Right lobe of liver (tissue), 4 donors: ENCODE data around the gene PTGES2.

Experiments
- POLR2A ChIP-seq: fragments of 450-650 bp; IDR thresholded peaks from one replicate; pipeline ENCODE4 v1.6.1; 2017; ENCODE audit warnings: antibody characterized with exemption, mild to moderate bottlenecking
- TF ChIP-seq, protein P1 (sequence below), 4 donors: fragments of 200-600 bp in 3 of 4; fragments of 450-650 bp in 1 of 4; IDR thresholded peaks; one replicate each; pipeline versions ENCODE4 v1.5.1 to v1.8.0; 2016 to 2022; ENCODE audit warnings: antibody characterized with exemption in 4 of 4, mild to moderate bottlenecking in 2 of 4
- donor health status: DM: no; HTN: no; CAD: no.
- donor health status: DM: no; HTN: no; CAD: no.
- donor health status: DM: no; HTN: yes; CAD: no.

DNA sequence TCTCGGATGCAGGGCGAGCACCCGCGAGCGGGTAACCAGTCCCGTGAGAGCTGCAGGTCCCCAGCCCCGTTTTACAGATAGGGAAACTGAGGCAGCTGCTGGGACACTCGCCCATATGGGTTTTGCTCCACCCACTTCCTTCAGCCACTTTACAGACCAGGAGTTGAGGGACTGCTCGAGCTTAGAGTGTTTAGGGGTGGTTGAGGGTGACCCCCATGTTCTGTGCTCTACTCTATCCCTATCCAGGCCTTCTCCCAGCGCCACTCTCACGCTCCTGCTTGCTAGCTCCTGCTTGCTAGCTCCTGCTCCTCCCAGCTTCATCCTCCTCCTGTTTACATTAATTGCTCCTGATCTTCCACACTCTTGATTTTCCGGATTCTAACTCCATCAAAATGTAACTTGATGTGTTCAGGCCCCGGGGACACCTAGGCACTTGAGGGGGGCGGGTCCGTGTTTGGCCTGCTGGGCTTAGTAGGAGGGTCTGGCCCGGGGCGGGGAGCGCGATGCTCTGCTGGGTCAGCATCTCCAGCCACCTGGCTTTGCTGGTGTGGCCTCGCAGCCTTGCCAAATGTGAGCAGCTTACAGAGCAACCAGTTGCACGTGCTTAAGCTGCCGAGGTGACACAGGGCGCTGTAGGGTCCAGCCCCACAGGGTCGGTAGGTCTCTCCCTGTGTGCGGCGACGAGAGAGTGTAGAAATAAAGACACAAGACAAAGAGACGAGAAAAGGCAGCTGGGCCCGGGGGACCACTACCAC lies 1.5 kb upstream of the PTGES2 start:
- TF ChIP-seq, protein P1, sequence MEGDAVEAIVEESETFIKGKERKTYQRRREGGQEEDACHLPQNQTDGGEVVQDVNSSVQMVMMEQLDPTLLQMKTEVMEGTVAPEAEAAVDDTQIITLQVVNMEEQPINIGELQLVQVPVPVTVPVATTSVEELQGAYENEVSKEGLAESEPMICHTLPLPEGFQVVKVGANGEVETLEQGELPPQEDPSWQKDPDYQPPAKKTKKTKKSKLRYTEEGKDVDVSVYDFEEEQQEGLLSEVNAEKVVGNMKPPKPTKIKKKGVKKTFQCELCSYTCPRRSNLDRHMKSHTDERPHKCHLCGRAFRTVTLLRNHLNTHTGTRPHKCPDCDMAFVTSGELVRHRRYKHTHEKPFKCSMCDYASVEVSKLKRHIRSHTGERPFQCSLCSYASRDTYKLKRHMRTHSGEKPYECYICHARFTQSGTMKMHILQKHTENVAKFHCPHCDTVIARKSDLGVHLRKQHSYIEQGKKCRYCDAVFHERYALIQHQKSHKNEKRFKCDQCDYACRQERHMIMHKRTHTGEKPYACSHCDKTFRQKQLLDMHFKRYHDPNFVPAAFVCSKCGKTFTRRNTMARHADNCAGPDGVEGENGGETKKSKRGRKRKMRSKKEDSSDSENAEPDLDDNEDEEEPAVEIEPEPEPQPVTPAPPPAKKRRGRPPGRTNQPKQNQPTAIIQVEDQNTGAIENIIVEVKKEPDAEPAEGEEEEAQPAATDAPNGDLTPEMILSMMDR (IDR thresholded peaks at IDR 0.05) = no peak
- no peak for TF ChIP-seq POLR2A
